Esophagus muscularis mucosa (tissue), 4 donors: ENCODE data around the gene ZNF641. TPM values are rescaled to one million over a fixed set of nuclear protein-coding genes. Genes with fewer than 3 reads are reported as not detected.
A peak's percentile ranks its signal among the peaks of the same experiment; 100 is the strongest.

Experiments used
- DNase-seq: peaks from one replicate; pipeline ENCODE4 v3.0.0-alpha.2; 2017; ENCODE audit errors: extremely low spot score
- H3K27ac ChIP-seq, 4 donors: fragments of 200-600 bp; sonication (generic); replicated peaks in 1 of 4; 1 replicate in 3 of 4; 2 replicates in 1 of 4; pipeline ENCODE4 v1.5.1; 2016 to 2019; ENCODE audit warnings: mild to moderate bottlenecking in 1 of 4
- H3K27me3 ChIP-seq, 4 donors: fragments of 200-600 bp; sonication (generic); one replicate each; pipeline versions ENCODE4 v1.5.1 to v1.6.0; 2016 to 2019
- H3K36me3 ChIP-seq, 4 donors: fragments of 200-600 bp; sonication (generic); one replicate each; pipeline ENCODE4 v1.5.1; 2016 to 2019
- H3K4me1 ChIP-seq, 4 donors: fragments of 200-600 bp; sonication (generic); one replicate each; pipeline ENCODE4 v1.5.1; 2016 to 2019
- H3K4me3 ChIP-seq, 4 donors: fragments of 200-600 bp; sonication (generic); 1 replicate in 2 of 4; 2 replicates in 2 of 4; pipeline ENCODE4 v1.5.1; 2016 to 2019; ENCODE audit warnings: mild to moderate bottlenecking in 4 of 4, moderate library complexity in 1 of 4
- H3K9me3 ChIP-seq, 4 donors: fragments of 200-600 bp; sonication (generic); 1 replicate in 3 of 4; 2 replicates in 1 of 4; pipeline ENCODE4 v1.5.1; 2016 to 2019
- CTCF ChIP-seq, 3 experiments: fragments of 200-600 bp in 2 of 3; fragments of 450-650 bp in 1 of 3; sonication (generic) in 2 of 3; IDR thresholded peaks; one replicate each; pipeline ENCODE4 v1.5.1; 2017 to 2019; ENCODE audit warnings: antibody characterized with exemption in 3 of 3, mild to moderate bottlenecking in 2 of 3, moderate library complexity in 1 of 3
- EP300 ChIP-seq: sonication (generic); formaldehyde crosslinking; IDR thresholded peaks from one replicate; pipeline ENCODE4 v1.6.1; 2017; ENCODE audit warnings: antibody characterized with exemption
- POLR2A ChIP-seq: fragments of 450-650 bp; IDR thresholded peaks from one replicate; pipeline ENCODE4 v1.6.1; 2017; ENCODE audit warnings: antibody characterized with exemption, moderate library complexity, mild to moderate bottlenecking, low read depth
- POLR2AphosphoS5 ChIP-seq, 2 donors: sonication (generic); formaldehyde crosslinking; IDR thresholded peaks; one replicate each; pipeline ENCODE4 v1.6.1; 2017; ENCODE audit warnings: antibody characterized with exemption in 2 of 2
- WGBS: methylation state at CpG from one replicate; pipeline ENCODE4 v1.1.5; 2018; 5-methylcytosine and 5-hydroxymethylcytosine counted together
- intact Hi-C: fragments of 100-400 bp; cut with DNase I; formaldehyde crosslinking; loops from one replicate; pipeline ENCODE4 v1.15.1; 2023
- total RNA-seq, 4 donors: library from RNA; depleted of rRNA; stranded (reverse); fragments of >200 nt; gene quantifications; one replicate each; pipeline versions ENCODE4 v1.1.0 to v1.2.1, GENCODE V29; 2016

The ZNF641 gene
- total RNA-seq, result 10 to 100 TPM; 23.0 to 33.2 (median 29.6) TPM

- Histone ChIP-seq H3K4me1 (peaks cover 15 to 36% (median 29%) of the 10 kb centered on the region in 4 donors), H3K27ac (peak within 1 kb of the TSS; percentile 94 to 96 (median 94)), H3K9me3 (no peaks in the 10 kb centered on the region), H3K27me3 (no peaks in the 10 kb centered on the region), H3K36me3 (peaks cover 22 to 27% (median 26%) of the 10 kb centered on the region in 4 donors), H3K4me3 (peak within 1 kb of the TSS; percentile 74 to 81 (median 74))
- WGBS, result 3% methylated on average over 7 of the region's 61 CpGs
- intact Hi-C loops, result no loop called here
- DNase-seq, result no peak
- TF ChIP-seq CTCF (IDR thresholded peaks at IDR 0.05), result no peak
- peak in 1 of 2 donors; percentile 60 for TF ChIP-seq POLR2AphosphoS5 (IDR thresholded peaks at IDR 0.05)
These were observed at the start of gene ZNF641 for GRCh38 chr12:48350249-48351021. TSS of gene ZNF641 (minus strand) at chr12:48350919. CDS start at chr12:48348090, 2,829 bp downstream.

DNA sequence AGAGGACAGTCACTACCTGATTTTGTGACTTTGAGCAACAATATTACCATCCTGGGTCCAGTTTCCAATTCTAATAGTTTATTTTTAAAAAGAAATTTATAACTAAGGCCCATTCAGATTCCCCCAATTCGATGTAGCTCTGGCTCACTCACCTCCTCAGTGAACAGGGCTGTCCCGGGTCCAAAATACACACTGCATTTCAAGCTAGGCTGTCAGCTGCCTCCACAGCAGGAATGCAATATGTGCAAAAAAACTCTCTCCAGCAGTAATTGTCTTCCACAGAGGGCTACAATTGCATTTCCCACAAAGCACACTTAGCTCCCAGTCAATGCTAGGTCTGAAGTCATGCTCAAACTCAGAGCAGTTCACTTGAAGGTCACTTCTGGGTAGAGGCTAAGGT lies 39.3 kb upstream of the ZNF641 start:
- Histone ChIP-seq H3K4me1 (peaks cover 0 to 25% (median 18%) of the 10 kb centered on the region in 4 donors), H3K27me3 (no peaks in the 10 kb centered on the region), H3K4me3 (no peak overlapping the region), H3K27ac (no peak overlapping the region), H3K36me3 (no peaks in the 10 kb centered on the region), H3K9me3 (no peaks in the 10 kb centered on the region)
- intact Hi-C loops, result no loop called here
- DNase-seq, result no peak
- no peak for TF ChIP-seq EP300
- TF ChIP-seq CTCF (IDR thresholded peaks at IDR 0.05), result no peak
- no peak for TF ChIP-seq POLR2AphosphoS5 (IDR thresholded peaks at IDR 0.05)
- TF ChIP-seq POLR2A, result no peak
- 43% methylated on average over 2 of the region's 2 CpGs for WGBS

DNA sequence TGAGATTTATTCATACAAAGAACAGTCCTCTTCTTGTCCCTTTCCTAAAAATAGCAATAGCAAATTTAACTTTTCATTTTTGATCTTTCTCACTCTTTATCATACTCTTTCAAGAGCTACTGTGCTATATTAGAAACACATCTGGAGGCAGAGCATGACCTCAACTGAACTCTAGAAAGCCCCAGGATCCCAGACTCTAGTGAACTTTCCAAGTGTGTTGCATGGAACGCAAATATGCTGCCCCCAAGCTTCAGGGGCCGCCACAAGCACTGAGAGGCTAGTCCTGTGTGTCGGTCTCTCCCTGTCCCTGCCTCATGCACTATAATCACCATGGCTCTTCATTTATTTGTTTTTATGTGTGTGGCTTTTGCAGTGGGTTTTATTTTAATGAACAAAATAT lies 38.7 kb upstream of the ZNF641 start:
- H3K36me3 ChIP-seq, result no peaks in the 10 kb centered on the region
- DNase-seq, result no peak
- peaks cover 0 to 25% (median 18%) of the 10 kb centered on the region in 4 donors for H3K4me1 ChIP-seq
- no peak overlapping the region for H3K27ac ChIP-seq
- H3K27me3 ChIP-seq, result no peaks in the 10 kb centered on the region
- no peaks in the 10 kb centered on the region for H3K9me3 ChIP-seq
- intact Hi-C loops, result no loop called here
- TF ChIP-seq POLR2A, result no peak
- no peak for TF ChIP-seq EP300
- no peak for TF ChIP-seq CTCF (IDR thresholded peaks at IDR 0.05)
- no peak for TF ChIP-seq POLR2AphosphoS5 (IDR thresholded peaks at IDR 0.05)
- 57% methylated on average over 3 of the region's 3 CpGs for WGBS
- no peak overlapping the region for H3K4me3 ChIP-seq

DNA sequence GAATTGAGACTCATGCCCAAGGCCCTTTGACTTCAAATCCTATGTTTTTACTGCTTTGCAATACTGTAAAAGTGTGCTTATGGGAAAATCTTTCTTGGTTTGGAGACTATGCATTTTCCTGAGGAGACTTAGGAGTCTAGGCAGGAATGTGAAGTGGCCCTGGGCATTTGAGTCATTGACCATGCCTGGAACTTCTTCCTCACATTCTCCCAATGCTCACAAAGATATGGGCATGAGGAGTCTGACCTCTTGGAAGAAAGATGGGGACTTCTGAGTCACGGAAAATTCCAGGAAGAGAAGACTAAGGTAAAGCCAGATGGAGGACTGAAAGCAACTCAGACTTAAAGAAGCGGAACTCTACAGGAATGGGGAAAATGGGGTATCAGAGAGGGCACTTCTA lies 38.2 kb upstream of the ZNF641 start:
- intact Hi-C loops, result no loop called here
- Histone ChIP-seq H3K4me3 (no peak overlapping the region), H3K36me3 (no peaks in the 10 kb centered on the region), H3K27ac (no peak overlapping the region), H3K4me1 (peaks cover 0 to 25% (median 18%) of the 10 kb centered on the region in 4 donors), H3K9me3 (no peaks in the 10 kb centered on the region), H3K27me3 (no peaks in the 10 kb centered on the region)
- DNase-seq, result no peak
- no peak for TF ChIP-seq CTCF (IDR thresholded peaks at IDR 0.05)
- TF ChIP-seq POLR2AphosphoS5 (IDR thresholded peaks at IDR 0.05), result no peak
- no peak for TF ChIP-seq EP300
- no peak for TF ChIP-seq POLR2A
- WGBS, result 62% methylated on average over 2 of the region's 2 CpGs

GRCh38 chr12:48388460-48388859 lies 37.7 kb upstream of the ZNF641 start:
- Histone ChIP-seq H3K4me3 (no peak overlapping the region), H3K36me3 (no peaks in the 10 kb centered on the region), H3K27me3 (no peaks in the 10 kb centered on the region), H3K9me3 (no peaks in the 10 kb centered on the region), H3K4me1 (peaks cover 0 to 25% (median 18%) of the 10 kb centered on the region in 4 donors), H3K27ac (no peak overlapping the region)
- no peak for DNase-seq
- TF ChIP-seq POLR2A (no peak), CTCF (IDR thresholded peaks at IDR 0.05) (no peak), POLR2AphosphoS5 (IDR thresholded peaks at IDR 0.05) (no peak), EP300 (no peak)
- intact Hi-C loops, result no loop called here
- 34% methylated on average over 1 of the region's 1 CpG for WGBS
